HG02759 (cell line): Measurements from ENCODE around the gene SHFL.

Source experiments
- ATAC-seq: cut with Tn5 transposase; IDR thresholded peaks from one replicate; pipeline ENCODE4 v1.9.1; 2021; ENCODE audit warnings: mild to moderate bottlenecking, moderate library complexity; ENCODE audit not compliant: unreplicated experiment

Gene SHFL

GRCh38 chr19:10126213-10126639, 40.1 kb downstream of the SHFL start:
- no peak for ATAC-seq

- ATAC-seq, result no peak
Observed at GRCh38 chr19:10132905-10133304, 46.8 kb downstream of the SHFL start.

DNA sequence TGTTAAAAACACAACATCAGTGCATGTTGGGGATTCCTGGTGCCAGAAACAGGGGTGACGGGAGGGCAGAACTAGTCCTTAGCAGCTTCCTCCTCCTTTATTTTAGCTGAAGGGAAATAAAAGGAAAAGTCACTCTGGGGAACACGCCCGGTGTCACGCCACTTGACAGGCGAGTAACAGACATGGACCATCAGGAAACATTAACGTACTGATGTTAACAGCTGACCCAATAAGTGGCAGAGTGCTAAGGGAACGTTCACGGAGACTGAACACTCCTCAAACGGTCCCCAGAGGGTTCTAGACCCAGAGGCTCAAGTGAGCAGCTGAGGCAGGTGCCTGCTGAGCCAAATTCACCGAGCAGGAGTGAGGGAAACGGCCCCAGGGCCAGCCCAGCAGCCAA, 47.5 kb downstream of the SHFL start:
- ATAC-seq, result no peak

DNA sequence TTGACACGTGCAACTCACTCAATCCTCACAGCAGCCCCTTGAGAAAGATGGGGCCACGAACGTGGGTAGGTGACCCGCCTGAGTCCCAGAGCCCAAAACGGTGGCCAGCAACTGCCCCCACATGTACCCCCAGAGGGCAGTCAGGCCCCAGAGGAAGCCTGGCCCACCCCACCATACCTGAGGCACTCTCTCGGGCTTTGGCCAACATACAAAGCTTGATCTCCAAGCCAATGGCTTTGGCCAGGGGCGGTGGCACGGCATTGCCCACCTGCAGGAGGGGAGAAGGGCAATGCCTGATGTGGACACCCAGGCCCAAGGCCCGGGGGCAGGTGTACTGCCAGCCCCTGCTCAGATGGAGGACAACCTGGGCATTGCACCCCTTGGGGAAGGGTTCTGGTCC, 47.9 kb downstream of the SHFL start:
- ATAC-seq, result no peak

GRCh38 chr19:10135551-10136334, 49.6 kb downstream of the SHFL start:
- no peak for ATAC-seq

GRCh38 chr19:10136936-10137335, 50.8 kb downstream of the SHFL start:
- ATAC-seq, result no peak

- ATAC-seq, result no peak
Observed at GRCh38 chr19:10137751-10138682, 51.9 kb downstream of the SHFL start.

GRCh38 chr19:10138879-10139795, 53.0 kb downstream of the SHFL start:
- no peak for ATAC-seq

DNA sequence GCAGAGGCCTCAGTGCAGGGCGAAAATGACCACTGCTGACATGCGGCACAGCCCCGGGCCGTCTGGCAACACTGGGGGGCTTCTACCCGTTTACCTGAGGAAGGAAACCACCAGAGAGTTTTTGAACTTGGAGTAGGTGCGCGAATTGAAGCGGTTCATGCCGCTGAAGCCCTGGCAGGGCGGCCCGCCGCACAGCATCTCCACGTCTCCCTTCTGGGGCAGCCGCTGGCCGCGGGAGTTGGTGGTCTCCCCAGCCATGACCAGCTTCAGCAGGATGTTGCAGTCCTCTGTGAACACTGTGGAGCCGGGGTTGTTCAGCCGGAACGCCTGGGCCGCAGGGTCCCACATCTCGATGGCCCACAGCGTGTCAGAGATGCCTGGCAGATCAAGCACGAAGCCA, 53.8 kb downstream of the SHFL start:
- ATAC-seq, result no peak

- no peak for ATAC-seq
Observed at GRCh38 chr19:10141479-10141878, 55.4 kb downstream of the SHFL start.

- no peak for ATAC-seq
Observed at GRCh38 chr19:10141973-10142372, 55.9 kb downstream of the SHFL start.
